ENCODE results near the gene CAMTA1. TPM values are rescaled to one million over a fixed set of nuclear protein-coding genes. Genes with fewer than 3 reads are reported as not detected.
A peak's percentile ranks its signal among the peaks of the same experiment; 100 is the strongest.

CAMTA1 gene
- total and polyA plus RNA-seq, 4 donors: 18.0 to 93.5 (median 35.8) TPM

GRCh38 chr1:7458946-7459345 lies 673.7 kb downstream of the CAMTA1 start:
- Histone ChIP-seq H3K9ac (ENCODE audit: low read depth in 1 of 2, low read length in 2 of 2) (no peak overlapping the region), H3K27me3 (ENCODE audit: control insufficient read depth in 4 of 4, insufficient read depth in 4 of 4, low read length in 3 of 4) (no peaks in the 10 kb centered on the region), H3K9me3 (ENCODE audit: control insufficient read depth in 4 of 4, low read length in 3 of 4) (no peaks in the 10 kb centered on the region), H3K27ac (ENCODE audit: low read depth in 1 of 2, low read length in 2 of 2) (no peak overlapping the region), H3K4me1 (ENCODE audit: control insufficient read depth in 4 of 4, insufficient read depth in 4 of 4, low read length in 3 of 4) (peaks cover 0 to 11% (median 4%) of the 10 kb centered on the region in 4 donors), H3K4me3 (ENCODE audit: low read depth in 1 of 3, low read length in 3 of 3) (no peak overlapping the region), H3K36me3 (ENCODE audit: control insufficient read depth in 4 of 4, insufficient read depth in 3 of 4, low read depth in 1 of 4, low read length in 3 of 4) (no peaks in the 10 kb centered on the region)
- TF ChIP-seq FOXA2 (IDR thresholded peaks at IDR 0.05): no peak
- peak in 1 of 2 donors; percentile 15 for TF ChIP-seq RXRA (IDR thresholded peaks at IDR 0.05)
- DNase-seq (ENCODE audit: low spot score): no peak
- WGBS: 82% methylated on average over 7 of the region's 7 CpGs

- Histone ChIP-seq H3K9me3 (ENCODE audit: control insufficient read depth in 4 of 4, low read length in 3 of 4) (no peaks in the 10 kb centered on the region), H3K4me1 (ENCODE audit: control insufficient read depth in 4 of 4, insufficient read depth in 4 of 4, low read length in 3 of 4) (peaks cover 0 to 10% (median 4%) of the 10 kb centered on the region in 4 donors), H3K4me3 (ENCODE audit: low read depth in 1 of 3, low read length in 3 of 3) (no peak overlapping the region), H3K9ac (ENCODE audit: low read depth in 1 of 2, low read length in 2 of 2) (no peak overlapping the region), H3K36me3 (ENCODE audit: control insufficient read depth in 4 of 4, insufficient read depth in 3 of 4, low read depth in 1 of 4, low read length in 3 of 4) (no peaks in the 10 kb centered on the region), H3K27me3 (ENCODE audit: control insufficient read depth in 4 of 4, insufficient read depth in 4 of 4, low read length in 3 of 4) (no peaks in the 10 kb centered on the region), H3K27ac (ENCODE audit: low read depth in 1 of 2, low read length in 2 of 2) (no peak overlapping the region)
- TF ChIP-seq JUND (IDR thresholded peaks at IDR 0.05): no peak
- TF ChIP-seq SP1 (IDR thresholded peaks at IDR 0.05): no peak
- no peak for TF ChIP-seq ZBTB33 (IDR thresholded peaks at IDR 0.05)
- TF ChIP-seq RXRA (IDR thresholded peaks at IDR 0.05): no peak
- no peak for TF ChIP-seq TAF1 (conservative IDR thresholded peaks at IDR 0.05)
- TF ChIP-seq RAD21 (IDR thresholded peaks at IDR 0.05): no peak
- TF ChIP-seq NR2F2 (IDR thresholded peaks at IDR 0.05): no peak
- no peak for TF ChIP-seq MAX (IDR thresholded peaks at IDR 0.05)
- no peak for TF ChIP-seq REST (IDR thresholded peaks at IDR 0.05)
- TF ChIP-seq FOXA1 (IDR thresholded peaks at IDR 0.05): no peak
- TF ChIP-seq CTCF (IDR thresholded peaks at IDR 0.05; ENCODE audit: low read depth, low read length, missing input control): no peak
- no peak for TF ChIP-seq HNF4G (IDR thresholded peaks at IDR 0.05)
- TF ChIP-seq YY1 (IDR thresholded peaks at IDR 0.05): no peak
- no peak for TF ChIP-seq FOXA2 (IDR thresholded peaks at IDR 0.05)
- TF ChIP-seq EGR1 (IDR thresholded peaks at IDR 0.05; ENCODE audit: low read depth in 2 of 2): no peak
- no peak for TF ChIP-seq HNF4A (conservative IDR thresholded peaks at IDR 0.05)
- no peak for TF ChIP-seq GABPA (IDR thresholded peaks at IDR 0.05 in 1 of 2, conservative IDR thresholded peaks at IDR 0.05 in 1 of 2)
- 75% methylated on average over 11 of the region's 11 CpGs for WGBS
- no peak for DNase-seq (ENCODE audit: low spot score)
Observed at GRCh38 chr1:7459914-7460313, 674.7 kb downstream of the CAMTA1 start.

Data from liver (tissue), 9 donors.